Measurements from ENCODE around the gene SLC22A23. TPM values are rescaled to one million over a fixed set of nuclear protein-coding genes. Genes with fewer than 3 reads are reported as not detected.

SLC22A23 gene
- total RNA-seq, 1 experiment from 2014 or later: 38.2 TPM

- Mint-ChIP-seq H3K4me1 (peaks cover 94% of the 10 kb centered on the region), H3K27ac (peak overlapping the region; percentile 95), H3K9me3 (no peaks in the 10 kb centered on the region), H3K36me3 (no peaks in the 10 kb centered on the region), H3K27me3 (ENCODE audit: low read depth) (no peaks in the 10 kb centered on the region), H3K4me3 (no peak overlapping the region)
- TF ChIP-seq E2F4 (CRISPR knock-in tag; IDR thresholded peaks at IDR 0.05; ENCODE audit: borderline replicate concordance, low read depth): no peak
- POLR2A ChIA-PET: no interaction called here
- CTCF ChIA-PET: interaction anchor here (1.4 to 3.5 kb wide), 2 partner anchors 11 to 35 kb away, joined by 9 to 14 read pairs; partner anchors contain the start of gene SLC22A23
- ATAC-seq: no peak
- no peak for DNase-seq (ENCODE audit: low spot score)
Observed at GRCh38 chr6:3421791-3422434, 34.9 kb downstream of the SLC22A23 start.

GRCh38 chr6:3421143-3421542 lies 35.7 kb downstream of the SLC22A23 start:
- Mint-ChIP-seq H3K36me3 (no peaks in the 10 kb centered on the region), H3K27me3 (ENCODE audit: low read depth) (no peaks in the 10 kb centered on the region), H3K27ac (peak overlapping the region; percentile 83), H3K4me1 (peaks cover 94% of the 10 kb centered on the region), H3K4me3 (no peak overlapping the region), H3K9me3 (no peaks in the 10 kb centered on the region)
- ATAC-seq: no peak
- TF ChIP-seq ATF1 (CRISPR knock-in tag; IDR thresholded peaks at IDR 0.05) (no peak), KAT7 (CRISPR knock-in tag; IDR thresholded peaks at IDR 0.05; ENCODE audit: borderline replicate concordance) (no peak), IRF2 (CRISPR knock-in tag; IDR thresholded peaks at IDR 0.05; ENCODE audit: borderline replicate concordance, low read depth) (no peak)
- DNase-seq (ENCODE audit: low spot score): no peak
- CTCF ChIA-PET: interaction anchor here (3.5 kb wide), 1 partner anchor 10 kb away, joined by 14 read pairs; no protein-coding TSS in a partner anchor
- POLR2A ChIA-PET: interaction anchor here (0.7 kb wide), 1 partner anchor 91 kb away, joined by 3 read pairs; no protein-coding TSS in a partner anchor

- ChIA-PET CTCF (interaction anchor here (3.5 kb wide), 1 partner anchor 9 kb away, joined by 14 read pairs; no protein-coding TSS in a partner anchor), POLR2A (no interaction called here)
- Mint-ChIP-seq H3K9me3 (no peaks in the 10 kb centered on the region), H3K4me1 (peaks cover 99% of the 10 kb centered on the region), H3K4me3 (no peak overlapping the region), H3K27me3 (ENCODE audit: low read depth) (no peaks in the 10 kb centered on the region), H3K36me3 (no peaks in the 10 kb centered on the region), H3K27ac (peak overlapping the region; percentile 81)
- DNase-seq (ENCODE audit: low spot score) (no peak), ATAC-seq (no peak)
- TF ChIP-seq ATF1 (CRISPR knock-in tag; IDR thresholded peaks at IDR 0.05): no peak
- TF ChIP-seq GABPB1 (CRISPR knock-in tag; IDR thresholded peaks at IDR 0.05): peak; percentile 19; the same call in 1 of the 2 replicates
Observed at GRCh38 chr6:3419624-3420272, 37.1 kb downstream of the SLC22A23 start.

GRCh38 chr6:3418496-3419060 lies 38.3 kb downstream of the SLC22A23 start:
- no peaks in the 10 kb centered on the region for H3K27me3 Mint-ChIP-seq (ENCODE audit: low read depth)
- H3K9me3 Mint-ChIP-seq: no peaks in the 10 kb centered on the region
- H3K4me3 Mint-ChIP-seq: no peak overlapping the region
- H3K36me3 Mint-ChIP-seq: peaks cover 2% of the 10 kb centered on the region; the same call in 1 of the 2 replicates
- CTCF ChIA-PET: no interaction called here
- DNase-seq (ENCODE audit: low spot score): no peak
- POLR2A ChIA-PET: no interaction called here
- no peak for ATAC-seq
- H3K27ac Mint-ChIP-seq: no peak overlapping the region
- TF ChIP-seq USF2 (CRISPR knock-in tag; IDR thresholded peaks at IDR 0.05) (no peak), IRF2 (CRISPR knock-in tag; IDR thresholded peaks at IDR 0.05; ENCODE audit: borderline replicate concordance, low read depth) (no peak), GABPB1 (CRISPR knock-in tag; IDR thresholded peaks at IDR 0.05) (no peak), ERG (CRISPR knock-in tag; IDR thresholded peaks at IDR 0.05) (no peak), NR1H2 (CRISPR knock-in tag; IDR thresholded peaks at IDR 0.05) (no peak), FOXP4 (CRISPR knock-in tag; IDR thresholded peaks at IDR 0.05) (no peak), ZNF416 (CRISPR knock-in tag; IDR thresholded peaks at IDR 0.05) (no peak), NFATC4 (CRISPR knock-in tag; IDR thresholded peaks at IDR 0.05) (no peak), CDX4 (CRISPR knock-in tag; IDR thresholded peaks at IDR 0.05; ENCODE audit: borderline replicate concordance) (no peak), USF1 (CRISPR knock-in tag; IDR thresholded peaks at IDR 0.05) (no peak)
- H3K4me1 Mint-ChIP-seq: peaks cover 96% of the 10 kb centered on the region
